ENCODE measurements around the gene CLSTN3.

Gene CLSTN3

GRCh38 chr12:7093892-7094291, 36.3 kb upstream of the CLSTN3 start:
- peaks cover 3% of the 10 kb centered on the region; the same call in 1 of the 2 replicates for H3K36me3 ChIP-seq (ENCODE audit: insufficient read depth, low read length)
- H3K9me3 ChIP-seq (ENCODE audit: insufficient read depth, low read depth, low read length): no peaks in the 10 kb centered on the region
- no peak overlapping the region for H3K9ac ChIP-seq (ENCODE audit: low read depth, low read length)
- H3K27ac ChIP-seq (ENCODE audit: low read depth, low read length): no peak overlapping the region
- no peaks in the 10 kb centered on the region for H3K27me3 ChIP-seq (ENCODE audit: insufficient read depth, low read length)
- peaks cover 11% of the 10 kb centered on the region for H3K4me1 ChIP-seq (ENCODE audit: insufficient read depth, low read length)
- 94% methylated on average over 10 of the region's 10 CpGs for WGBS
- no peak overlapping the region for H3K4me3 ChIP-seq (ENCODE audit: low read length)

DNA sequence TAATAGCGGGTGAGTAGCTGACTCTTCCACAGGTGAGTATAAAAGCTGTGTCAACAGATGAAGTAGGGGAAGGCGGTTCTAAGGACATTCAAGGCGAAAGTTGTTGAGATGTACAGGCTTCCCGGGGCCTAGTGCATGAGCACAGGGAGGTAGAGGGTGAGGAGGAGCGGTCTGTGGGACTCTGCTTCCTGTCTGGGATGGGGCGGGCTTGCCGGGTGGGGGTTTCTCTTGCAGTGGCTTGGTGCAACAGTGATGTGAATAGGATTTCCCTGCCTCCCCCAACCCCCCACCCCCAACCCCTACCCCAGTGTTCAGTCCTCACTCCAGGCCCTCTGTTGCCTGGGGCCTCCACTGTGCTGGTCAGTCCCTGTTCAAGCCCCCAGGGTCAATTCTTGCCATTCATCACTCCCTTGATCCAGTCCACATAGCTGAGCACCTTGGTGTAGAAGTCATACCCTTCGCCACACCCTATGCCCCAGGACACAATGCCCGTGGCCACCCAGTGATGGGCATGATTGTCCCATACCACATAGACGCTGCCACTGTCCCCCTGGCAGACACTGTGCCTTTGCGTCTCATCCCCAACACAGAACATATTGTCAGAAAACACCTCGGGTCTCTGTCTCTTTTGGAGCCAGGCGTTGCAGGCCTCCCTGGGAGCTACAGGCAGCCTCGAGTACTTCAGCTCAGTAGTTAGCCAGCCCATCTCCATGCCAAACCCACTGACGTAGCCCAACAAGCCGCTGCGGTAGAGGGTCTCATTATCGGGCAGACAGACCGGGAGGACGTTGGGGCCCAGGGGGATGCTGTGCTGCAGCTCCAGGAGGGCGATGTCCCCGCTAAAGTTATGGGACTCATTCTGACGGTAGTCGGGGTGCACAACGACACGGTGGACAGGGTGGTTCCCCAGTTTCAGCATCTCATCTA, 33.9 kb upstream of the CLSTN3 start:
- no peak overlapping the region for H3K9ac ChIP-seq (ENCODE audit: low read depth, low read length)
- H3K4me1 ChIP-seq (ENCODE audit: insufficient read depth, low read length): no peaks in the 10 kb centered on the region; the same call in 1 of the 2 replicates
- peaks cover 15% of the 10 kb centered on the region for H3K36me3 ChIP-seq (ENCODE audit: insufficient read depth, low read length)
- H3K4me3 ChIP-seq (ENCODE audit: low read length): no peak overlapping the region
- WGBS: 91% methylated on average over 25 of the region's 26 CpGs
- no peaks in the 10 kb centered on the region for H3K9me3 ChIP-seq (ENCODE audit: insufficient read depth, low read depth, low read length)
- H3K27ac ChIP-seq (ENCODE audit: low read depth, low read length): no peak overlapping the region
- no peaks in the 10 kb centered on the region for H3K27me3 ChIP-seq (ENCODE audit: insufficient read depth, low read length)

DNA sequence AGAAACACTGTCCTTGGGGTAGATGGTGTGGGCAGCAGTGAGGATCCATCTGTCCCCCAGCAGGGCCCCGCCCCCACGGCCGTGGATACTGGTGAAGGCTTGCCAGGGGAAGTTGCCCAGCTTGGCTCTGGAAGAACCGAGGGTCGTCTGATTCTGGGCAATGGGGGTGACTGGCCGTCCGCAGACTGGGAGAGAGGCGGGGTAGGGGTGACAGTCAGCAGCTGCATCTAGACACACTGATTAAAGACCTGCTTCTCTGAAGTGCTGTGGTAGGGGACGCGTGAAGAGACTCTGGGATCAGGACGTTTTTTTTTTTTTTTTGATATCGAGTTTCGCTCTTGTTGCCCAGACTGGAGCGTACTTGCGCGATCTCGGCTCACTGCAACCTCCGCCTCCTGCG, 33.2 kb upstream of the CLSTN3 start:
- Histone ChIP-seq H3K4me1 (ENCODE audit: insufficient read depth, low read length) (no peaks in the 10 kb centered on the region; the same call in 1 of the 2 replicates), H3K9ac (ENCODE audit: low read depth, low read length) (no peak overlapping the region), H3K36me3 (ENCODE audit: insufficient read depth, low read length) (peaks cover 15% of the 10 kb centered on the region), H3K4me3 (ENCODE audit: low read length) (no peak overlapping the region), H3K9me3 (ENCODE audit: insufficient read depth, low read depth, low read length) (no peaks in the 10 kb centered on the region), H3K27me3 (ENCODE audit: insufficient read depth, low read length) (no peaks in the 10 kb centered on the region), H3K27ac (ENCODE audit: low read depth, low read length) (no peak overlapping the region)
- WGBS: 92% methylated on average over 19 of the region's 19 CpGs

- 90% methylated on average over 9 of the region's 9 CpGs for WGBS
Observed at GRCh38 chr12:7099290-7099996, 30.7 kb upstream of the CLSTN3 start.

DNA sequence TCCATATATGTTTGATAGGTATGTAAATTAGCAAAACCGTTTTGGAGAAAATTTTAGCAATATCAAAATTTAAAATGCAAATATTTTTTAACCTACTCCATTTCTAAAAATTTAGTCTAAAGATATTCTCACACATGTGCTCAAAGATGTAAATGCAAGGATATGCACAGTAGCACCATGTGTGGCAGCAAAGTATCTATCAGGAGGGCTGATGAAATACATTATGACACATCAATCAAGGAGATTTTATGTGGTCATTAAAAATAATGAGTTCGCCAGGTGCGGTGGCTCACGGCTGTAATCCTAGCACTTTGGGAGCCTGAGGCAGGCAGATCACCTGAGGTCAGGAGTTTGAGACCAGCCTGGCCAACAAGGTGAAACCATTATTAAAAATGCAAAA, 29.9 kb upstream of the CLSTN3 start:
- no peaks in the 10 kb centered on the region for H3K9me3 ChIP-seq (ENCODE audit: insufficient read depth, low read depth, low read length)
- H3K4me1 ChIP-seq (ENCODE audit: insufficient read depth, low read length): no peaks in the 10 kb centered on the region
- no peak overlapping the region for H3K4me3 ChIP-seq (ENCODE audit: low read length)
- H3K27me3 ChIP-seq (ENCODE audit: insufficient read depth, low read length): no peaks in the 10 kb centered on the region
- WGBS: 100% methylated on average over 3 of the region's 4 CpGs
- no peak overlapping the region for H3K27ac ChIP-seq (ENCODE audit: low read depth, low read length)
- no peak overlapping the region for H3K9ac ChIP-seq (ENCODE audit: low read depth, low read length)
- peaks cover 21% of the 10 kb centered on the region for H3K36me3 ChIP-seq (ENCODE audit: insufficient read depth, low read length)

More at GRCh38 chr12:7099290-7099996, 30.7 kb upstream of the CLSTN3 start:
- H3K4me1 ChIP-seq (ENCODE audit: insufficient read depth, low read length): no peaks in the 10 kb centered on the region
- H3K9me3 ChIP-seq (ENCODE audit: insufficient read depth, low read depth, low read length): no peaks in the 10 kb centered on the region
- H3K9ac ChIP-seq (ENCODE audit: low read depth, low read length): no peak overlapping the region
- peaks cover 21% of the 10 kb centered on the region for H3K36me3 ChIP-seq (ENCODE audit: insufficient read depth, low read length)
- H3K27ac ChIP-seq (ENCODE audit: low read depth, low read length): no peak overlapping the region
- H3K27me3 ChIP-seq (ENCODE audit: insufficient read depth, low read length): no peaks in the 10 kb centered on the region
- no peak overlapping the region for H3K4me3 ChIP-seq (ENCODE audit: low read length)

DNA sequence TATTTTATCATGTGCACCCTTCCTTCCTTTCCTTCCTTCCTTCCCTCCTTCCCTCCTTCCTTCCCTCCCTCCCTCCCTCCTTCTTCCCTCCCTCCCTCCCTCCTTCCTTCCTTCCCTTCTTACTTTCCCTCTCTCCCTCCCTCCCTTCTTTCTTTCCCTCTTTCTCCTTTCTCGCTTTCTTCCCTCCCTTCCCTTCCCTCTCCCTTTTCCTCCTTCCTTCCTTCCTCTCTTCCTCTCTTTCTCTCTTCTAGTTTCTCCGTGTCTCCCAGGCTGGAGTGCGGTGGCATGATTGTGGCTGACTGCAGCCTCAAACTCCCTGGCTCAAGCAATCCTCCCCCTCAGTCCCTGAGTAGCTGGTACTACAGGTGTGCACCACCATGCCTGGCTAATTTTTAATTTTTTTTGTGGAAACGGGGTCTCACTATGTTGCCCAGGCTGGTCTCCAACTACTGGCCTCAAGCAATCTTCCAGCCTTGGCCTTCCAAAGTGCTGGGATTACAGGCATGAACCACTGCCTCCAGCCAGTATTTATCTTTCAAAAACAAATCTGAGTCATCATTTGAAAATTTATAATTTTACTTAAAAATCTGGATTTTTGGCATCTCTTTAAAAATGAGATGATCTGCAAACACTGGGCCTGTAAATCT, 29.0 kb upstream of the CLSTN3 start:
- no peak overlapping the region for H3K9ac ChIP-seq (ENCODE audit: low read depth, low read length)
- no peak overlapping the region for H3K4me3 ChIP-seq (ENCODE audit: low read length)
- peaks cover 4% of the 10 kb centered on the region; the same call in 1 of the 2 replicates for H3K9me3 ChIP-seq (ENCODE audit: insufficient read depth, low read depth, low read length)
- H3K36me3 ChIP-seq (ENCODE audit: insufficient read depth, low read length): peaks cover 21% of the 10 kb centered on the region
- 93% methylated on average over 4 of the region's 4 CpGs for WGBS
- no peaks in the 10 kb centered on the region for H3K4me1 ChIP-seq (ENCODE audit: insufficient read depth, low read length)
- no peak overlapping the region for H3K27ac ChIP-seq (ENCODE audit: low read depth, low read length)
- H3K27me3 ChIP-seq (ENCODE audit: insufficient read depth, low read length): no peaks in the 10 kb centered on the region

DNA sequence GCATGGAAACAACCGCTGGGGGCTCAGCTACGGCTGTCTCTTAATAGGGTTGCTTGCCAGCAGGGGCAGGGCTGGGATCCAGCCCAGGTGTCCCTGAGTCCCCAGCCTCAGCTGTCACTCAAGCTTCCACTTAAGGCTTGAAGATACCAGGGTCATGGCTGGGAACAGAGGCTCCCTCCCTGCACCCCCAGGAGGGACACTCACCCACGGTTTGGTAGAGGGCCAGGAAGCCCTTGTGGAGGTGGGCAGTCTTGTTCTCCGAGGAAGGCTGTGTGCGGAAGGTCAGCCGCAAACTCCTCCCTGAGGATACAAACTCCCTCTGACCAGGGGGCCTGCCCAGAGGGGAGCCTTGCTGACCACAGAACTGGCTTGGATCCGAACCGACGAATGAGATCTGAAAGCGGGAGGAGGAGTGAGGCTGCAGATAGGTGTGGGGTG, 28.5 kb upstream of the CLSTN3 start:
- H3K9me3 ChIP-seq (ENCODE audit: insufficient read depth, low read depth, low read length): peaks cover 7% of the 10 kb centered on the region; the same call in 1 of the 2 replicates
- H3K9ac ChIP-seq (ENCODE audit: low read depth, low read length): no peak overlapping the region
- 92% methylated on average over 10 of the region's 10 CpGs for WGBS
- no peak overlapping the region for H3K4me3 ChIP-seq (ENCODE audit: low read length)
- no peaks in the 10 kb centered on the region for H3K4me1 ChIP-seq (ENCODE audit: insufficient read depth, low read length)
- peaks cover 21% of the 10 kb centered on the region for H3K36me3 ChIP-seq (ENCODE audit: insufficient read depth, low read length)
- no peaks in the 10 kb centered on the region for H3K27me3 ChIP-seq (ENCODE audit: insufficient read depth, low read length)
- no peak overlapping the region for H3K27ac ChIP-seq (ENCODE audit: low read depth, low read length)

DNA sequence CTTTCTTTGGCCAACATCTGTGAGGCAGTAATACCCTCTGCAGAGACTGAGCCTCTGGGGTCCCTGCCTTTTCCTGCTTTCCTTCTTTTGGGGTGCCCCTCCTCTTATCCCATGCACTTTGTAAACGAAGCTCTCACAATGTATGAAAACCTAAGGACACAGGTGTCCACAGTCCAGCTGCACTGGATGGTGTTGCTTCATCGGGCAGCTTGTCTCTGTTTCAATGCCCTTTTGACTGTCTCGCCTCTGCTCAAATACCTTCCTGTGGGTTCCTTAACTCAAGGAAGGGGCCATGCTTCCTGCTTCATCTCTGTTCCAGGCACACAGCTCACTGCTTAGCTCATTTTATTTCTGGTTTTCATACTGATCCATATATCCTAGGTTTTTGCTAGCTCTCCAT, 27.6 kb upstream of the CLSTN3 start:
- Histone ChIP-seq H3K4me3 (ENCODE audit: low read length) (no peak overlapping the region), H3K36me3 (ENCODE audit: insufficient read depth, low read length) (peaks cover 21% of the 10 kb centered on the region), H3K4me1 (ENCODE audit: insufficient read depth, low read length) (no peaks in the 10 kb centered on the region), H3K9me3 (ENCODE audit: insufficient read depth, low read depth, low read length) (peaks cover 7% of the 10 kb centered on the region; the same call in 1 of the 2 replicates), H3K27ac (ENCODE audit: low read depth, low read length) (no peak overlapping the region), H3K9ac (ENCODE audit: low read depth, low read length) (no peak overlapping the region), H3K27me3 (ENCODE audit: insufficient read depth, low read length) (no peaks in the 10 kb centered on the region)
- 88% methylated on average over 3 of the region's 3 CpGs for WGBS

GRCh38 chr12:7103837-7104584, 26.2 kb upstream of the CLSTN3 start:
- Histone ChIP-seq H3K36me3 (ENCODE audit: insufficient read depth, low read length) (peaks cover 18% of the 10 kb centered on the region), H3K27me3 (ENCODE audit: insufficient read depth, low read length) (no peaks in the 10 kb centered on the region), H3K27ac (ENCODE audit: low read depth, low read length) (no peak overlapping the region), H3K9ac (ENCODE audit: low read depth, low read length) (no peak overlapping the region), H3K4me3 (ENCODE audit: low read length) (no peak overlapping the region), H3K4me1 (ENCODE audit: insufficient read depth, low read length) (no peaks in the 10 kb centered on the region), H3K9me3 (ENCODE audit: insufficient read depth, low read depth, low read length) (peaks cover 7% of the 10 kb centered on the region; the same call in 1 of the 2 replicates)
- WGBS: 92% methylated on average over 14 of the region's 14 CpGs

DNA sequence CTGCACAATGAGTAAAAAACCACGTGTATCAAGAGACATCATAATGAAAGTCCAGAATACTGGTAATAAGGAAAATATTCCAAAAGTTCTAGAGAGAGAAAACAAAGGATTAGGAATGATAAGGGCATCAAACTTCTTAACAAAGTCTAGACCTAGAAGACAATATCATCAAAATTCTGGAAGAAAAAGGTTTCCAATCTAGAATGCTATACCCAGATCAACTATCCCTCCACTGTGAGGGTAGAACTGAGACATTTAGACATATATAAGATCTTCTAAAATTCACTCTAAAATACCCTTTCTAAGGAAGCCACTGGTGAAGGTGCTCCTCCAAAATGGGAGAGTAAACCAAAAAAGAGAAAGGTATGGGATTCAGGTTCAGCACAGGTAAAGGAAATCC, 24.1 kb upstream of the CLSTN3 start:
- Histone ChIP-seq H3K4me3 (ENCODE audit: low read length) (no peak overlapping the region), H3K9me3 (ENCODE audit: insufficient read depth, low read depth, low read length) (peaks cover 7% of the 10 kb centered on the region; the same call in 1 of the 2 replicates), H3K36me3 (ENCODE audit: insufficient read depth, low read length) (peaks cover 7% of the 10 kb centered on the region), H3K27ac (ENCODE audit: low read depth, low read length) (no peak overlapping the region), H3K27me3 (ENCODE audit: insufficient read depth, low read length) (no peaks in the 10 kb centered on the region), H3K4me1 (ENCODE audit: insufficient read depth, low read length) (0 out of 2 replicates have a peak, but pooled peaks cover 3% of the 10 kb centered on the region), H3K9ac (ENCODE audit: low read depth, low read length) (no peak overlapping the region)
- WGBS: 100% methylated on average over 1 of the region's 1 CpG
